CD1c-positive myeloid dendritic cell (primary cell): Measurements from ENCODE around the gene GNAI2.
"Not testable (repeated sequence)": the region's sequence is repeated elsewhere in the genome, so short reads cannot be mapped to it uniquely, and the experiment has no call there.

Experiments used
- DNase-seq: peaks from one replicate; pipeline ENCODE4 v3.0.0-alpha.2; 2016; ENCODE audit errors: extremely low spot score

Gene GNAI2

DNA sequence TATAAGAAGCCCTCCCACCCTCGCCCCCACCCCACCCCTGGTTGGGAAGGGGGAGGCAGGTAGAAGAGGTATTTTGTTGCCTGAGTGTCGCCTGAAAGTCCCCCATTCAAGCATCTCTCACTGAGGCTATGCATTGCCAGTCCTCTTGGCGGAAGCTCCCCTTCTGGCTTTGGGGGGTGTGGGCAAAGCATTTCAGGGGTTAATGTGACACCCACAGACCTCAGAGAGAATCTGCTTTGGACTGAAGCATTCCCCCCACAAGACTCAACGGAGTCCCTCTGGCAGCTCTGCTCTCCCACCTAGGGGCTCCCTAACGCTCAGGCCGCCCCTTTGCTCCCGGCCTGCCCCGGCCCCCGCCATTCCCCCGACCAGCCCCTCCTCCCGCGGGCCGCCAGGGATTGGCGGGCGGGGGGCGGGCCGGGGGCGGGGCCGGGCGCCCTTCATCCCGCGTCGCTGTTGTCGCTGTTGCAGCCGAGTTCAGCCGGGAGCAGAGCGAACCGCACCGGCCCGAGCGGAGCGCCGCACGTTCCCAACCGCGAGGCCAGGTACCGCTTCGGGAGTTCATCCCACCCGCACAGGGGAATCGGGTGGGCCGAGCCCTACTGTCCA lies 31.1 kb upstream of the GNAI2 start, which contains the start of gene SLC38A3:
SLC38A3 (plus strand) TSS at position 468 of the 609 bp plus-strand sequence. CDS start 8,929 bp downstream, outside the sequence.
- no peak for DNase-seq

DNA sequence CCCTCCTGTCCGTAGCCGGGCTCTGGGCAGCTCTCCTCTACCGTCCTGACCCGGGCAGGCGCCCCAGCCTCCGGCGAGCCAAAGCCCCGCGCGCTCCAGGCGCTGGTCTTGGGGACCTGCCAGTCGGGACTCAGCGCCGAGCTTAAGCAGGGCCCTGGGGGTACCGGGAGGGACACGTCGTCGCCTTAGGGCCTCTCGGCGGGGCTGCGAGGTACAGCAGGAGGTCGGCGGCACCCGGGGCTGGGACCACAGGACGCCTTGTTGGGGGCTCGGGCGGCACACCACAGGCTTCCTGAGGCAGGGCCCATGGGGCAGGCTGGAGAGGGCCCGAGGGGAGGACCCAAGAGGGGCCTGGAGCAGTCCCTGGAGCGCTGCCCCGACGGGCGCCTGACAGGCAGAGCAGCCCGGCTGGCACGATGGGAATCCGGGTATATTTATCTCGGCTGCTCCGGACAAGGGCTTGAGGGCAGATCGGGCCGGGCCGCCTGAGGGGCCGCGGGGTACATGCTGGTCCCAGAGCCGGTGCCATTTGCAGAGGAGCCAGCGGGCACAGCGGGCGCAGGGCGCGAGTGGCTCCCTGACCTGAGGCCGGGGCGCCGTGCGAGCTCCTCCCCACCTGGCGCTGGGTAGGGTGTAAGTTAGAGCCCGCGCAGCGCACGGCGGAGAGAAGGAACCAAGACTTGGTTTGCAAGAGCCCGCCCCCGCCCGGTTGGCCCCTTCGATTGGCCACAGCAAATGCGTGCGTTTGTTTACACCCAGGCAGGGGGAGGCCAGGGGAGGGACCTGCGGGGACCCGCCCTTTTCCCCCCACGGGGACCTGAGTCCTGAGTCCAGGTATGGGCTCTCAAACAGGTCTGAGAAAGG lies 30.4 kb upstream of the GNAI2 start:
- DNase-seq, result peak; percentile 43

DNA sequence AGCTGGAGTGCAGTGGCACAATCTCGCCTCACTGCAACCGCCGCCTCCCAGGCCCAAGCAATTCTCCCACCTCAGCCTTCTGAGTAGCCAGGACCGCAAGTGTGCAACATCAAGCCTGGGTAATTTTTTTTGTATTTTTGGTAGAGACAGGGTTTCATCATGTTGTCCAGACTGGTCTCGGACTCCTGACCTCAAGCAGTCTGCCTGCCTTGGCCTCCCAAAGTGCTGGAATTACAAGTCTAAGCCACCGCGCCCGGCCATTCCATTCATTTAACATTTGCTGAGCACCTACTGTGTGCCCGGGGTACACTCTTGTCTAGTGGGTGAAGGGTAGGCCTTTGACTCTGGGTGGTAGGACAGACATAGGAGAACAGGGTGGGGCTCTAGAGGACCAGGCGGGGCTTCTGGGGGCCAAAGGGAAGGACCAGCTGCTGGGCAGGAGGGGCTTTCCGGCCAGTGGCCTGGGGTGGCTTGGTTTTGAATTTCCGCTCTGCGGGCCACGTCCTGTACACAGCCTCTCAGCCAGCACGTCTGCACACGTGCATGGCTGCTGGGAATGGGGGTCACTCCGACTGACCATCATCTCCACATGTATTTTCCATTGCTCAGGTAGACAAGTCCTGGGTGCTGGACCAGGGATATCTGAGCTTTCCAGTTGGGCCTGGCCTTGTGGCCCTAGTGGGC lies 28.5 kb upstream of the GNAI2 start:
- no peak for DNase-seq

DNA sequence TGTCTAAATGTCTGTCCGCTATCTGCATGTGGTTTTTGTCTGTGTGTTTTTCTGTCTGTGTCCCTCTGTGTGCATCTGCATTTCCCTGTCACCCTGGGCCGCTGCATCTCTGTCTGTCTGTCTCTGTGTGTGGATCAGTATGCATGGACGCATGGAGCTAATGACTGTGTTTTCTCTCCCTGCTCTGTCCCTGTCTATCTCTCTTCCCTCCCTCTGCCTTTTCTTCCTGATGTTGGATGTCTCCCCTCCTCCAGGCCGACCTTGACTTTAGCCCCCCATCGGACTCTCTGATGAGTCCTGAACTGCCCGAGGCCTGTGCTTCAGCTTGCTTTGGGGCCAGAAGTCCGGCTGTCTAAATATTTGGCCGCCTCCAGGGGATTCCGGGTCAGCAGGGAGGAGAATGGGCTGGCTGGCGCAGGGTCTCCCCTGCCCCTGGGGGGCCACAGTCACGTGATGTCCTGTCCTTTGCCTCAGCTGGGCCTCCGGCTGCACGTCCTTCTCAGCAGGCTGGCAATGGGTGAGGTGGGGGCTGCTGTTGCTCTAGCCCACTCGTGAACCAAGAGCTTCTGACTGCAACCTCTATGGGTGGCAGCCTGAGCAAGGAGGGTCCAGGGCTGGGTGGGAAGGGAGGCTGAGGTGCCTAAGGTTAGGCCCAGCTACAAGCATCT lies 27.2 kb upstream of the GNAI2 start:
- no peak for DNase-seq

DNA sequence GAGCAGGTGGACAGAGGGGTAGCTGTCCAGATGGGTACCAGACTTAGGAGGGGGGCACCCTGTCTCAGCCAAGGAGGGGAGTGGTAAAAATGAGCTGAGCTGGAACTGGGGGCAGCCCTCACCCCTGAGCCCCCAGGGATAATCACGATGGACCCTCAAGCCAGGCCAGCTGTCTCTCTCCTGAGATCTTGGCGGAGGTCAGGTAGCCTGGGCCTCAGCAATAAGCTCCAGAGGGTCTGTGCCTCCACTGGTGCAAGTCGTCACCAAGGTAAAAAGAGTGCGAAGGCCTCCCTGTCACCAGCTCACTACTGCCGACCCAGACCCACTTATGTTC lies 25.9 kb upstream of the GNAI2 start:
- DNase-seq, result no peak

DNA sequence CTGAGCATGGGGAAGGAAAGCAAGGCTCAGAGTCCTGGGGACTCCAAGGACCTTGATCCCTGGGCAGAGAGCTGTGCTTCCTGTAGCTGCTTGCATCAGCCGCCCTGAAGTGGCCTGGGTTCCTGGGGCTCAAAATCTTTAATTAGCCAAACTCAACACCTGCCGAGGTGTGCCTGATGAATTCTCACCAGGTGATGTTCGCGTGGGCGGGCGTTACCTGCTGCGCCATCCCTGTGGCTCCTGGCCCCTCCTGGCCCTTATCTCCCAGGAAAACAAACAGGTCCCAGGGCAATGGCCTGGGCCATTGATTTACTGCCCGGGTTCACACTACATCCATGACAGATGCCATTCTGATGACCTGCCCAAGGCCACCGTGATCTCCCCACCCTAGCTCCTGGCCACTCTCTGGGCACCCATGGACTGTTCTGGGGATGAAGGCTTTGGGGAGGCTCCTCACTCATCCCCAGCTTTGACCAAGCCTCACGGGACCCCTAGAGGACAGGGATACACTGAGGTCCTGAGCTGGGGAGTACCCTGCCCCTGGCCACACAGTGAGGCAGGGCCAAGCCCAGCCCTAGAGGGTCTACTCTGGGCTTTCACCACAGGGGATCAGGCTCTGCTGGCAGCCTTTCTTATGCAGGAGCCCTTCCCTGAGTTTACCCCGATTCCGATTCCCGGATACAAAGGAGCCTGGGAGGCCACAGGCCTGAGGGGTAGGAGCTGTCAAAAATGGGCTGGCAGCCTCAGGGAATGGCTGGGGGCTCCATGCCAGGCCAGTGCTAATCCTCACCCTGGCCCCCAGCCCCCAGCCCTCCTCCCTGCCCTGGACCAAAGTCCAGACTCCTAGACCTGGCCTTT lies 25.3 kb upstream of the GNAI2 start:
- DNase-seq, result no peak

DNA sequence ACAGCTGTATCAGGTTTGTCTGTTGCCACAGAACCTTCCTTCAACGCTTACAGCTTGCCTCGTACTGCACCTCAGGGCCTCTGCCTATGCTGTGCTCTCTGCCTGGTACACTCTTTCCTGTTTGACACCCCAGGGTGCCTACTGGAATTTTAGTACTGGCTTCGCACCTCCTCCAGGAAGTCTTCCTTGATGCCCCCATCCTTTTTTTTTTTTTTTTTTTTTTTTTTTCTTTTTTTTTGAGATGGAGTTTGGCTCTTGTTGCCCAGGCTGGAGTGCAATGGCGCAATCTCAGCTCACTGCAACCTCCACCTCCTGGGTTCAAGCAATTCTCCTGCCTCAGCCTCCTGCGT lies 24.7 kb upstream of the GNAI2 start:
- not testable (repeated sequence) for DNase-seq

DNA sequence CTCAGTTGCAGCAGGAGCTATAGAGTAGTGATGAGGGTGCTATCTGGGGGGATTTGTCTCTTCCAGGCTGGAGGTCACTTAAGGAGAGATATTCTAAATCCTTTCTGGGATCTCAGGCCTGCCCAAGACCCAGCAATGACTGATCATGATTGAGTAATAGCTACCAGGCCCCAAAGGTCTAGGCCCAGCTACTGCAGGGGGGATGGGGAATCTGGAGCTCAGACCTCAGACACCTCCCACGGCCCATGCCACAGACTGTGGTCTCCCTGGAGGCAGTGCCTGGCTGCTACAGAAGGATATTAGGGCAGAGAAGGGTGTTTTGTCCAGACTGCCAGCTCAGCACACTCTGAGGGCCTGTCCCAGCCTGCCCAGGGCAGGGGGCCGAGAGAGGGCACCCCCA lies 24.1 kb upstream of the GNAI2 start:
- no peak for DNase-seq

DNA sequence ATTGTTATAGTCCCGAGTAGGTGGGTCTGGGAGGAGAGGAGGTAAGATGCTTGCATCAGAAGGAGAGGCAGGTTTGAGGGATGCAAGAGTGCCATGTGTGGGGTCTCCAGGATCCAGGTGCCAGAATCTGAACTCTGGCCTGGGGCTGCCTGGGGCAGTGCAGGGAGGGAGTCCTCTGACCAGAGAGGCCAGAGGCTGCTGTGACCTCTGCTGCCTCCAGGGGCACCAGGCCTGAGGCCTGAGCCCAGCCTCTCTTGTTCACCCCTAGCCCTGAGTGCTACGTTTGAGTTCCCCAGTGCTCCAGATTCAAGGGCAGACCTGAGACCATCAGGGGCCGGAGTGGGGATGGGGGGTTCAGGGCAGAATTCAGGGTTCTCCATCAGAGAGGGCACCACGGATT lies 23.5 kb upstream of the GNAI2 start:
- DNase-seq, result no peak

DNA sequence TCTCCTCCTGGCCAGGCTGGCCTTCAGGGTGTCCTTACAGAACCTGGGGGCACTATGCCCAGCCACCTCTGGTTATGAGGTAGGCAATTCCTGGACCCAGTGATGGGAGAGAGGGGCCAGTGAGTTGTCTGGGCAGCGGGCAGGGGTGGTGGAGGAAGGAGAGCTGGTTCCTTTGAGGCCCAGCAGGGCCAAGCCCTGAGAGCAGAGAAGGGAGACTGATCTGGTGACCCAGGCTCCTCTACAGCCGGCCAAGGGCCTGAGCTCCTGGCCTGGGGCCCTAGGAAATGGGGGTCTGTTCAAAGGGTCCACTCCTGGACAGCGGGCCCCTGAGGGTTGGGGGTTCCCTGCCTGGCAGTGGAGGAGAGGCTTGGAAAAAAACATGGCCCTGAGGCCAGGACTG lies 23.0 kb upstream of the GNAI2 start:
- DNase-seq, result no peak

DNA sequence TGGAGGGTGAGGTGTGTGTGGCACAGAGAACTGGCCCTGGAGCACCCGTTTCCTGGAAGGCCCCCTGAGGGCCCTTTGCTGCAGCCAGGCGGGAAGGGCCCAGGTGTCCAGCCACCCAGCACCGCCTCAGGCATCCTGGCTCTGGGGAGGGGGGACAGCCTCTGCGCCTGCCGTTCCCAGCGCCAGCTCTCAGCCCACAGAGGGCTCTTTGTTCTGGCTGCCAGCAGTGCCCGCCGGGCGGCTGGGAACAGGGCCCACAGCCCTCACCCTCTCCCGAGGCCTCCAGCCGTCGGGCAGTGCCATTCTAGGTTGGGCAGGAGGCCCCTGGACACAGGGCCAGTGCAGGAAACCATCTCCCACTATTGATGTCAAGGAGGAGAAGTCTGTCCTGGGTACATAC lies 22.6 kb upstream of the GNAI2 start:
- DNase-seq, result no peak

DNA sequence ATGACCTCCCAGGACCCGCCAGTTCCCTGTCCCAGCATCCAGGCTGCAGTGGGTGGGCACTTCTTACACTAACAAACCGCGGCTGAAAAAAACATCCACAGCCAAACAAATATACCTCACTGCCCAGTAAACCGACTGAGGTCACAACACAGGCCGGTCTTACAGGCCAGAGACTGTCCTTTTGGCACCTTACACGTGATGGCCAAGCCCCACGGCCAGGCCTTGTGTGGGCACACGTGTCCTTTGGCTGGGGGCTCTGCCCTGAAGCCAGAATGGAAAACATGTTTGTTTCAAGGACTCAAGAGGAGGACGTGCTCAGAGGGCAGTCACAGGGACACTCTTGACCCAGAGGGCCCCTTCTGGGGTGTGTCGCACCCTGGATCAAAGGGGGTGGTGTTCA lies 21.2 kb upstream of the GNAI2 start:
- no peak for DNase-seq

DNA sequence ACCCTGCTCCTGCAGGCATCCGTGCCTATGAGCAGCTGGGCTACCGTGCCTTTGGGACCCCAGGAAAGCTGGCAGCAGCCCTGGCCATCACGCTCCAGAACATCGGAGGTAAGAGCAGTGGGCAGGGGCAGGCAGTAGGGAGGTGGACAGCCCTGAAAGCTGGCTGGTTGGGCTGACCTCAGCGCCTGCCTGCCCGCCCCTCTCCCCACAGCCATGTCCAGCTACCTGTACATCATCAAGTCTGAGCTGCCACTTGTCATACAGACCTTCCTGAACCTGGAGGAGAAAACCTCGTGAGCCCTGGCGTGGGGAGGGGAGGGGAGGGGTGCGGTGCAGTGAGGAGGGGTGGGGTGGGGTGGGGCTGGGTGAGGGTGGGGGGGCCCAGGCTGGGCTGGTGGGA lies 20.5 kb upstream of the GNAI2 start:
- DNase-seq, result no peak

DNA sequence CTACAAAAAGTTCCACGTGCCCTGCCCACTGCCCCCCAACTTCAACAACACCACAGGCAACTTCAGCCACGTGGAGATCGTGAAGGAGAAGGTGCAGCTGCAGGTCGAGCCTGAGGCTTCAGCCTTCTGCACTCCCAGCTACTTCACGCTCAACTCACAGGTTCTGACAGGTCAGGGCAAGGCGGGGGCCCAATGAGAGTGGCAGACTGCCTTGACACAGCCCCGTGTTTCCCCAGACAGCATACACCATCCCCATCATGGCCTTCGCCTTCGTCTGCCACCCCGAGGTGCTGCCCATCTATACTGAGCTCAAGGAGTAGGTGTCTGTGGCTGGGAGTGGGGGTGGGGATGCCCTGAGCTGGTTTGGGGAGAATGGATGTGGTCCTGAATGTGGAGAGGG lies 18.3 kb upstream of the GNAI2 start:
- no peak for DNase-seq

DNA sequence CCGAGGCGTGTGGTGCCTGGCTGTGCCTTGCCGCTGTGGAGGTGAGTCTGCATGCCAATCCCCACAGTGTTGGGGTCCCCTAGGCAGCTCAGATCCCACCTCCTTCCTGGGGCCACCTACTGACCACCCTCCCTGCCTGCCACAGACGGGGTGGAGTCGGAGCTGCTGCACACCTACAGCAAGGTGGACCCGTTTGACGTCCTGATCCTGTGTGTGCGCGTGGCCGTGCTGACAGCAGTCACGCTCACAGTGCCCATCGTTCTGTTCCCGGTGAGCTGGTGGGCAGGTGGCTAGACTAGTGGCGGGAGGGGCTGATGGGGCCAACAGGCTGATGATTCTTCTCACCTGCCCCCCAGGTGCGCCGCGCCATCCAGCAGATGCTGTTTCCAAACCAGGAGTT lies 17.6 kb upstream of the GNAI2 start:
- no peak for DNase-seq

DNA sequence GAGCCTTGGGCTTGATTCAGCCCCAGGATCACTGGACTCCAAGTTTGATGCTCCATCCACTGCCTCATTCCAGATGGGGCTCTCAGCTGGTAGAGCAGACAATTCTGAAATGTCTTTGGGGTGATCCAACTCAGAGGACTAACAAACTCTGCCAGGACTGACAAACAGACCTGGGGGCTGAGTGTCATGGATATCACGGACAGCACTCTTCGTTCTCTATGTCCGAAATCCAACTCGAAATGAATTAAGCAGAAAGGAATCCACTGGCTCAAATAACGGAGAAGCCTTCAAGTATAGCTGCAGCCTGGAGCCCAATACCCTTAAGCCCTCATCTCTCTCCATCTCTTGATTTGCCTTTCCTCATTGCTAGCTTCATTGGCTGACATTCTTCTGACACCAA lies 16.7 kb upstream of the GNAI2 start:
- no peak for DNase-seq

DNA sequence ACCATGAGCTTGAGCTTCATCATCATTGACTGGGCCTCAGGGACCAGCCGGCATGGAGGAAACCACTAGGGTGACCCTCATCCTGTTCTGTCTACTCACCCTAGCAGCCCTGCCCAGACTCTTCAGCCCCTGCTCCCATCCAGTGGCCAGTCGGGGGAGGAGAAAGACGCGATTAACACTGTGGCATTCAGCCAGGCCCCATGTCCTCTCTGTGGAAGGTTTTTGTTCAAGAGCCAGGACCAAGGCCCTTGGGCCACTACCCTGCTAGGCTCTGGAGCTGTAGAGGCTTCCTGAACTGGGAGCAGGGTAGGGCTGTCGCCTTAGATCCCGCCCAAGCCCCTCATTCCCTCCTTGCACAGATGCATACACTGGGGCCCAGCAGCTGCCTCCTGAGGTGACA lies 15.9 kb upstream of the GNAI2 start:
- no peak for DNase-seq

DNA sequence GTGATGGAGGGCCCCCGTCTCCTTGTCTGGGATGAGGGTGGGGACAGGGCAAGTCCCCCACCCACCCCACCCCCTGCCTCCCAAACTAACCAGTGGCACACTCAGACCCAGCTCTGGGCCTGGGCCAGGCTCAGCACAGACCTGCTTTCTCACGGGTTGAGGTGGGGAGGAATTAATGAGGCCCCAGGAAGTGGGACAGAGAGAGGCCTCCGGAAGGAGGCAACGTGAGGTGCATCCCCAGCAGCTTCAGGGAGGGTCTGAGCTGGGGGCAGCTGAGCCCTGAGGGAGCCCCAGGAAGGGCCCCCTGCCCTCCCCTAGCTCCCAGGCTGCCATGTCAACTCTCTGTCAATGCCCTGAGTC lies 15.0 kb upstream of the GNAI2 start:
- DNase-seq, result no peak

DNA sequence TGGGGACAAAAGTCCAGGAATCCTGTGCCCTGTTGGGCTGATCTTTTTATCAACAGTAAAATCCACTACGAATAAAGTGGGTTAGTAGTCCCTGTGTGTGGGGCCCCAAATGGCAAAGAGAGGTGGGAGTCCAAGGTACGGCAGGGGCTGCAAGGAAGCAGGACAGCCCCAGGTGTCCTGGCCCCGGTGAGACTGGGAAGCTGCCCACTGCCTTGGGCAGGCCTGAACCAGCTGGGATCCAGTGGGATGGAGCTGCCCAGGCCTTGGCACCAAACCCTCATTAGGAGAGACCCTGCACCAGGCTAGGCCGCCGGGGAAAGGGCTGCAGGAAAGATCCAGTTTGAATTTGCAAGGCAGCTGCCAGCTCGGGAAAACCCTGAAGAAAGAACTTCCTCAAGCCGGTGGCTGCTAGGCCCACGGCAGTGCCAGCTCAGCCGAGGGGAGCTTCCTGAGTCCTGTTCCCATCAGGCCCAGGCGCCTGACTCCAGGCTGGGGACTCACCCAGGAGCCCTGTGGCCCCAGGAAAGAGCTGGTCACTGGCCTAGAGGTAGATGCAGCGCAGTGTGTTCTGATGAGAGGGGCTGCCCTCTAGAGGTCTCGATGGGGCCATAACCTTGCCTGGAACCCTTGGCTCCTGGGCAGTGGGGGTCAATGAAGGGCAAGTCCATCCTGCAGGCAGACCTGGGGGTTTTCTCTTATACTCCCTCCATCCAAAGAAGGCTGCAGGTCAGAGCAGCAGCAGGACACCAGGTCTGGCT lies 14.4 kb upstream of the GNAI2 start:
- DNase-seq, result no peak

DNA sequence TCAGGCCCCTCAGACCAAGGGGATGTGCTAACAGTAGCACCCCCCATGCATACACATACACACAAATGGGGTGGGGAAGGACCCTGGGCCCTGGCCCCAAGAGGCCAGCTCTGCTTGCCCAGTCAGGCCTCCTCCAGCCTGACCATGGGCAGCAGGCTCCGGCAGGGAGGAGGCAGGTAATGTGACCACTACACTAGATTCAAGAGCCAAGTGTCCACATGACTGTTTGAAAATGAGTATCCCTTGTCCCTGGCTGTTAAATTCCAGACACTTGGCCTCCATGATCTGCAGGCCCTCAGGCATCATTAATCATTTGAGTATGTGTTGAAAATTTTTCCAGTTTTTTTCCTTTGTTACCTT lies 13.9 kb upstream of the GNAI2 start:
- no peak for DNase-seq

DNA sequence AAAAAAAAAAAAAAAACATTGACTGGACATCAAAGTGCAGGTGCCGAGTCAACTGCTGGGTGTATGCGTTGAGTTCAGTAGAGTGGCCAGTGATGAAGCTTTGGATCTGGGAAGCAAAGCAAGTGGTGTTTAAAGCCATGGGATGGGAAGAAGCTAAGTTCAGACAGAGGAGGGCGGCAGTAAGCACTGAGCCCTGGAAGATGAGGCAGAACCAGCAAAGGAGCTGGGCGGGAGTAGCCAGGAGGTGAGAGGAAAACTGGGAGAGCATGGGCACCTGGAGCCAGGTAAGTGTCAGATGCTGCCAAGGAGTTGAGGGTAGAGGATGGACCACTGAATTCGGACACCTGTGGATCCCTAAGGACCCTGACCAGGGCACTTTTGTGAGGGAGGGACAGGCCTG lies 11.4 kb upstream of the GNAI2 start:
- no peak for DNase-seq
